Measurements from ENCODE around the gene RPP14.

DNA sequence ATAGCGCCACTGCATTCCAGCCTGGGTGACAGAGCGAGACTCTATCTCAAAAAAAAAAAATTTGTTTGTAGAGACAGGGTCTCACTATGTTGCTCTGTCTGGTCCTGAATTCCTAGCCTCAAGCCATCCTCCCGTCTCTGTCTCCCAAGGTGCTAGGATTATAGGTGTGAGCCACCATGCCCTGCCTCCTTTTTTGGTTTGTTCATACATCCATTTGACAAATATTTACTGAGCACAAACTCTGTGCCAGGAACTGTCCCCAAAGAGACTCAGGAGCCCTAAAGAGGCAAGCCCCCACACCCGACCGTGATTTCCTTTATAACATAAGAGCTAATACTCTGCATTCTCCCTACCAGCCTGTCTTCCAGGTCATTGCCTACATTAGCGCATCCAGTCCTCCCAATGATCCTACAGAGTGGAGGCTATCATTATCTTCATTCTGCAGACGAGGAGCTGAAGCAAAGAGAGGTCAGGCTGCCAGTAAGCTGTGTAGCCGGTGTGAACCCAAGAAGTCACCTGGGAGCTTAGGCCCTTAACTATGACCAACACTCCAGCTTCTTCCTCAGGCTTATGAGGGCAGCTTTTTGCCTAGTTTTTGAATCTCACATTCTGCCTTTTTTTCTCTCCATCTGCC, 20.3 kb downstream of the RPP14 start:
- no peak for TF ChIP-seq POLR2A (IDR thresholded peaks at IDR 0.05; ENCODE audit: low read depth, low read length)
- TF ChIP-seq, protein P1, sequence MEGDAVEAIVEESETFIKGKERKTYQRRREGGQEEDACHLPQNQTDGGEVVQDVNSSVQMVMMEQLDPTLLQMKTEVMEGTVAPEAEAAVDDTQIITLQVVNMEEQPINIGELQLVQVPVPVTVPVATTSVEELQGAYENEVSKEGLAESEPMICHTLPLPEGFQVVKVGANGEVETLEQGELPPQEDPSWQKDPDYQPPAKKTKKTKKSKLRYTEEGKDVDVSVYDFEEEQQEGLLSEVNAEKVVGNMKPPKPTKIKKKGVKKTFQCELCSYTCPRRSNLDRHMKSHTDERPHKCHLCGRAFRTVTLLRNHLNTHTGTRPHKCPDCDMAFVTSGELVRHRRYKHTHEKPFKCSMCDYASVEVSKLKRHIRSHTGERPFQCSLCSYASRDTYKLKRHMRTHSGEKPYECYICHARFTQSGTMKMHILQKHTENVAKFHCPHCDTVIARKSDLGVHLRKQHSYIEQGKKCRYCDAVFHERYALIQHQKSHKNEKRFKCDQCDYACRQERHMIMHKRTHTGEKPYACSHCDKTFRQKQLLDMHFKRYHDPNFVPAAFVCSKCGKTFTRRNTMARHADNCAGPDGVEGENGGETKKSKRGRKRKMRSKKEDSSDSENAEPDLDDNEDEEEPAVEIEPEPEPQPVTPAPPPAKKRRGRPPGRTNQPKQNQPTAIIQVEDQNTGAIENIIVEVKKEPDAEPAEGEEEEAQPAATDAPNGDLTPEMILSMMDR (IDR thresholded peaks at IDR 0.05; ENCODE audit: extremely low read depth in 1 of 2, insufficient read depth in 1 of 2, low read depth in 1 of 2, low read length in 2 of 2): no peak

Data from endothelial cell of umbilical vein (primary cell).